ENCODE measurements around the gene CTDSP1.

GRCh38 chr2:218360453-218360852 is 39.2 kb upstream of the CTDSP1 start:
- TF ChIP-seq CTCF (IDR thresholded peaks at IDR 0.05) (no peak), POLR2AphosphoS5 (IDR thresholded peaks at IDR 0.05) (no peak)

Measured in transverse colon (tissue), 4 donors.